ENCODE data around the gene IFNA21.
"Not testable (repeated sequence)": the region's sequence is repeated elsewhere in the genome, so short reads cannot be mapped to it uniquely, and the experiment has no call there.

Gene IFNA21

GRCh38 chr9:21141427-21141882 lies 25.0 kb downstream of the IFNA21 start, which contains the start of gene IFNW1:
Gene IFNW1, minus strand, starts transcription at chr9:21141832. Its CDS starts 262 bp downstream, at chr9:21141570.
- Histone ChIP-seq H4K20me1 (ENCODE audit: insufficient read depth, low read length) (no peaks in the 10 kb centered on the region), H3K27me3 (replicated peaks; ENCODE audit: insufficient read depth, low read length) (no peaks in the 10 kb centered on the region), H3K4me1 (ENCODE audit: low read length) (peaks cover 17% of the 10 kb centered on the region; the same call in 1 of the 2 replicates), H3K4me2 (ENCODE audit: low read depth, low read length) (peak within 1 kb of the TSS; percentile 41; the same call in 1 of the 2 replicates), H2AFZ (ENCODE audit: low read length) (no peak within 1 kb of the TSS), H3K79me2 (ENCODE audit: low read length) (no peaks in the 10 kb centered on the region), H3K4me3 (ENCODE audit: low read length) (no peak within 1 kb of the TSS), H3K9me2 (replicated peaks; ENCODE audit: insufficient read depth, low read length) (no peaks in the 10 kb centered on the region), H3K9me3 (replicated peaks; ENCODE audit: insufficient read depth, low read length) (no peaks in the 10 kb centered on the region), H3K9ac (ENCODE audit: low read length) (no peak within 1 kb of the TSS), H3K36me3 (replicated peaks; ENCODE audit: insufficient read depth, low read length) (no peaks in the 10 kb centered on the region), H3F3A (ENCODE audit: insufficient read depth, low read length) (no peaks in the 10 kb centered on the region), H3K27ac (ENCODE audit: low read length) (no peak within 1 kb of the TSS)
- TF ChIP-seq EZH2 (optimal IDR thresholded peaks at IDR 0.05; ENCODE audit: low read depth, low read length) (no peak), EZH2phosphoT487 (IDR thresholded peaks at IDR 0.05; ENCODE audit: low read length) (no peak), CTCF (IDR thresholded peaks at IDR 0.05; ENCODE audit: low read length) (no peak)
- peak; percentile 24 for DNase-seq

GRCh38 chr9:21137020-21137419 lies 29.4 kb downstream of the IFNA21 start:
- H3K9me2 ChIP-seq (replicated peaks; ENCODE audit: insufficient read depth, low read length), result no peaks in the 10 kb centered on the region
- H3K27me3 ChIP-seq (replicated peaks; ENCODE audit: insufficient read depth, low read length), result no peaks in the 10 kb centered on the region
- H3K4me3 ChIP-seq (ENCODE audit: low read length), result no peak overlapping the region
- H3K9ac ChIP-seq (ENCODE audit: low read length), result no peak overlapping the region
- no peaks in the 10 kb centered on the region for H3K79me2 ChIP-seq (ENCODE audit: low read length)
- H3K36me3 ChIP-seq (replicated peaks; ENCODE audit: insufficient read depth, low read length), result no peaks in the 10 kb centered on the region
- no peak overlapping the region for H2AFZ ChIP-seq (ENCODE audit: low read length)
- no peaks in the 10 kb centered on the region for H3K9me3 ChIP-seq (replicated peaks; ENCODE audit: insufficient read depth, low read length)
- no peaks in the 10 kb centered on the region for H3F3A ChIP-seq (ENCODE audit: insufficient read depth, low read length)
- H3K27ac ChIP-seq (ENCODE audit: low read length), result no peak overlapping the region
- H4K20me1 ChIP-seq (ENCODE audit: insufficient read depth, low read length), result no peaks in the 10 kb centered on the region
- H3K4me2 ChIP-seq (ENCODE audit: low read depth, low read length), result no peak overlapping the region
- H3K4me1 ChIP-seq (ENCODE audit: low read length), result peaks cover 7% of the 10 kb centered on the region; the same call in 1 of the 2 replicates
- TF ChIP-seq EZH2phosphoT487 (IDR thresholded peaks at IDR 0.05; ENCODE audit: low read length), result no peak
- TF ChIP-seq EZH2 (optimal IDR thresholded peaks at IDR 0.05; ENCODE audit: low read depth, low read length), result no peak
- TF ChIP-seq CTCF (IDR thresholded peaks at IDR 0.05; ENCODE audit: low read length), result no peak
- no peak for DNase-seq

GRCh38 chr9:21135736-21136135 lies 30.7 kb downstream of the IFNA21 start:
- TF ChIP-seq EZH2phosphoT487 (IDR thresholded peaks at IDR 0.05; ENCODE audit: low read length), result no peak
- no peak for TF ChIP-seq EZH2 (optimal IDR thresholded peaks at IDR 0.05; ENCODE audit: low read depth, low read length)
- TF ChIP-seq CTCF (IDR thresholded peaks at IDR 0.05; ENCODE audit: low read length), result no peak
- no peaks in the 10 kb centered on the region for H3K9me2 ChIP-seq (replicated peaks; ENCODE audit: insufficient read depth, low read length)
- H3K4me2 ChIP-seq (ENCODE audit: low read depth, low read length), result no peak overlapping the region

GRCh38 chr9:21128186-21128585 lies 38.3 kb downstream of the IFNA21 start:
- H3K4me2 ChIP-seq (ENCODE audit: low read depth, low read length); H3K27ac ChIP-seq (ENCODE audit: low read length); H3F3A ChIP-seq (ENCODE audit: insufficient read depth, low read length): not testable (repeated sequence)

More at GRCh38 chr9:21135736-21136135, 30.7 kb downstream of the IFNA21 start:
- Histone ChIP-seq H3K79me2 (ENCODE audit: low read length) (no peaks in the 10 kb centered on the region), H3K9me3 (replicated peaks; ENCODE audit: insufficient read depth, low read length) (no peaks in the 10 kb centered on the region), H3F3A (ENCODE audit: insufficient read depth, low read length) (no peaks in the 10 kb centered on the region), H2AFZ (ENCODE audit: low read length) (no peak overlapping the region), H4K20me1 (ENCODE audit: insufficient read depth, low read length) (no peaks in the 10 kb centered on the region), H3K4me1 (ENCODE audit: low read length) (no peaks in the 10 kb centered on the region), H3K27ac (ENCODE audit: low read length) (no peak overlapping the region), H3K4me3 (ENCODE audit: low read length) (no peak overlapping the region), H3K9ac (ENCODE audit: low read length) (no peak overlapping the region), H3K27me3 (replicated peaks; ENCODE audit: insufficient read depth, low read length) (no peaks in the 10 kb centered on the region), H3K36me3 (replicated peaks; ENCODE audit: insufficient read depth, low read length) (no peaks in the 10 kb centered on the region)
- no peak for DNase-seq

More at GRCh38 chr9:21128186-21128585, 38.3 kb downstream of the IFNA21 start:
- H3K79me2 ChIP-seq (ENCODE audit: low read length); H3K27me3 ChIP-seq (replicated peaks; ENCODE audit: insufficient read depth, low read length); H3K9me2 ChIP-seq (replicated peaks; ENCODE audit: insufficient read depth, low read length); H4K20me1 ChIP-seq (ENCODE audit: insufficient read depth, low read length); H2AFZ ChIP-seq (ENCODE audit: low read length); H3K4me3 ChIP-seq (ENCODE audit: low read length); H3K9ac ChIP-seq (ENCODE audit: low read length); H3K9me3 ChIP-seq (replicated peaks; ENCODE audit: insufficient read depth, low read length); H3K4me1 ChIP-seq (ENCODE audit: low read length); H3K36me3 ChIP-seq (replicated peaks; ENCODE audit: insufficient read depth, low read length): not testable (repeated sequence)
- DNase-seq, result peak; percentile 19

Measured in MM.1S (cell line).